Parathyroid adenoma (tissue), 2 donors: ENCODE measurements around the gene TRIM22.

Experiments
- H2AFZ ChIP-seq: fragments of 300-600 bp; sonication (generic); one replicate; pipeline ENCODE4 v1.7.0; 2017; ENCODE audit warnings: antibody characterized with exemption, mild to moderate bottlenecking
- H3K27ac ChIP-seq: fragments of 300-600 bp; sonication (generic); one replicate; pipeline ENCODE4 v1.7.0; 2017
- H3K27me3 ChIP-seq: fragments of 300-600 bp; sonication (generic); one replicate; pipeline ENCODE4 v1.7.0; 2017; ENCODE audit warnings: low read length; ENCODE audit not compliant: control insufficient read depth, insufficient read depth
- H3K36me3 ChIP-seq: fragments of 300-600 bp; sonication (generic); one replicate; pipeline ENCODE4 v1.7.0; 2017; ENCODE audit warnings: low read length; ENCODE audit not compliant: control insufficient read depth, insufficient read depth
- H3K4me1 ChIP-seq: fragments of 300-600 bp; sonication (generic); one replicate; pipeline ENCODE4 v1.7.0; 2017; ENCODE audit warnings: control low read depth
- H3K4me2 ChIP-seq: fragments of 300-600 bp; sonication (generic); one replicate; pipeline ENCODE4 v1.7.0; 2017; ENCODE audit warnings: low read length
- H3K4me3 ChIP-seq: fragments of 300-600 bp; sonication (generic); one replicate; pipeline ENCODE4 v1.7.0; 2017; ENCODE audit warnings: low read depth, low read length
- H3K79me2 ChIP-seq: fragments of 300-600 bp; sonication (generic); one replicate; pipeline ENCODE4 v1.7.0; 2017; ENCODE audit warnings: control low read depth
- H3K9ac ChIP-seq: fragments of 300-600 bp; sonication (generic); one replicate; pipeline ENCODE4 v1.7.0; 2017; ENCODE audit warnings: mild to moderate bottlenecking
- H3K9me3 ChIP-seq: fragments of 300-600 bp; sonication (generic); one replicate; pipeline ENCODE4 v1.7.0; 2017; ENCODE audit warnings: low read length; ENCODE audit not compliant: control insufficient read depth
- CTCF ChIP-seq: fragments of 300-600 bp; sonication (generic); IDR thresholded peaks from one replicate; pipeline ENCODE4 v1.7.0; 2017; ENCODE audit warnings: antibody characterized with exemption, mild to moderate bottlenecking
- donor health status: primary hyperparathyroidism.

The TRIM22 gene

GRCh38 chr11:5753943-5754342 lies 64.4 kb downstream of the TRIM22 start, which contains the start of gene OR52N4:
OR52N4 (plus strand) TSS chr11:5754243; CDS start chr11:5754741, 498 bp downstream.
- Histone ChIP-seq H3K9me3 (no peaks in the 10 kb centered on the region), H3K4me3 (no peak within 1 kb of the TSS), H2AFZ (no peak within 1 kb of the TSS), H3K27ac (no peak within 1 kb of the TSS), H3K4me2 (no peak within 1 kb of the TSS), H3K4me1 (no peaks in the 10 kb centered on the region), H3K27me3 (no peaks in the 10 kb centered on the region), H3K36me3 (no peaks in the 10 kb centered on the region), H3K9ac (no peak within 1 kb of the TSS), H3K79me2 (no peaks in the 10 kb centered on the region)
- no peak for TF ChIP-seq CTCF
